Cardiac muscle cell (in vitro differentiated cells and primary cell): Measurements from ENCODE around the gene SH3PXD2A. TPM values are rescaled to one million over a fixed set of nuclear protein-coding genes. Genes with fewer than 3 reads are reported as not detected.
A peak's percentile ranks its signal among the peaks of the same experiment; 100 is the strongest.

Experiments used
- DNase-seq, 2 donors: peaks; one replicate each; pipeline versions ENCODE4 v3.0.0 to v3.0.0-alpha.2; 2010 to 2017; ENCODE audit warnings: low read depth in 1 of 2, low spot score in 1 of 2
- H3K27ac ChIP-seq: fragments of 200-600 bp; sonication (generic); 2 replicates; pipeline ENCODE4 v1.5.1; 2016
- H3K27me3 ChIP-seq: fragments of 200-600 bp; sonication (generic); 2 replicates; pipeline ENCODE4 v1.6.0; 2016; ENCODE audit warnings: control low read depth
- H3K36me3 ChIP-seq: fragments of 200-600 bp; sonication (generic); 2 replicates; pipeline ENCODE4 v1.5.1; 2016; ENCODE audit warnings: control low read depth
- H3K4me1 ChIP-seq: fragments of 200-600 bp; sonication (generic); 2 replicates; pipeline ENCODE4 v1.8.1; 2017; ENCODE audit warnings: low read depth, mild to moderate bottlenecking, mixed run types
- H3K4me3 ChIP-seq: fragments of 200-600 bp; sonication (generic); 2 replicates; pipeline ENCODE4 v1.5.1; 2016; ENCODE audit warnings: mild to moderate bottlenecking
- H3K9me3 ChIP-seq: fragments of 200-600 bp; sonication (generic); 2 replicates; pipeline ENCODE4 v1.5.1; 2017; ENCODE audit warnings: low read depth, mild to moderate bottlenecking, control low read depth
- CTCF ChIP-seq: IDR thresholded peaks from 2 replicates; pipeline ENCODE4 v1.5.1; 2012; ENCODE audit warnings: low read depth, mild to moderate bottlenecking, low read length
- polyA plus RNA-seq: library from polyadenylated mRNA; unstranded; fragments of >200 nt; fragmentation: Nextera tagmentation; extraction: Ambion mirVana; gene quantifications from 2 replicates; pipeline ENCODE4 v1.2.1, GENCODE V29; 2016
- total RNA-seq: library from RNA; depleted of rRNA; stranded (reverse); fragments of >200 nt; gene quantifications from 2 replicates; pipeline ENCODE4 v1.2.3, GENCODE V29; 2016

SH3PXD2A gene
- total and polyA plus RNA-seq, 2 experiments from 2014 or later, result 32.2 to 75.9 TPM

GRCh38 chr10:103717341-103718246 lies 137.8 kb downstream of the SH3PXD2A start:
- Histone ChIP-seq H3K27ac (no peak overlapping the region), H3K9me3 (no peaks in the 10 kb centered on the region), H3K4me3 (no peak overlapping the region), H3K36me3 (peaks cover 5% of the 10 kb centered on the region), H3K4me1 (peaks cover 12% of the 10 kb centered on the region), H3K27me3 (no peaks in the 10 kb centered on the region)
- DNase-seq, result no peak
- TF ChIP-seq CTCF, result no peak

GRCh38 chr10:103716206-103717160 lies 138.9 kb downstream of the SH3PXD2A start:
- Histone ChIP-seq H3K27me3 (no peaks in the 10 kb centered on the region), H3K4me1 (peaks cover 8% of the 10 kb centered on the region), H3K36me3 (peaks cover 5% of the 10 kb centered on the region), H3K27ac (peak overlapping the region; percentile 16), H3K4me3 (no peak overlapping the region), H3K9me3 (no peaks in the 10 kb centered on the region)
- peak in 1 of 2 donors; percentile 29 for DNase-seq
- TF ChIP-seq CTCF, result no peak

GRCh38 chr10:103715430-103715829 lies 139.9 kb downstream of the SH3PXD2A start:
- H3K4me1 ChIP-seq, result no peaks in the 10 kb centered on the region
- no peak for TF ChIP-seq CTCF
- H3K36me3 ChIP-seq, result peaks cover 5% of the 10 kb centered on the region
- no peaks in the 10 kb centered on the region for H3K27me3 ChIP-seq
- no peak overlapping the region for H3K4me3 ChIP-seq
- peak overlapping the region; percentile 16 for H3K27ac ChIP-seq
- DNase-seq, result peak in 1 of 2 donors; percentile 47
- no peaks in the 10 kb centered on the region for H3K9me3 ChIP-seq

- H3K4me1 ChIP-seq, result no peaks in the 10 kb centered on the region
- peak overlapping the region; percentile 29 for H3K27ac ChIP-seq
These were observed 141.0 kb downstream of the SH3PXD2A start for GRCh38 chr10:103714232-103714891.

More at GRCh38 chr10:103714232-103714891, 141.0 kb downstream of the SH3PXD2A start:
- DNase-seq, result no peak
- TF ChIP-seq CTCF, result no peak
- Histone ChIP-seq H3K4me3 (no peak overlapping the region), H3K9me3 (no peaks in the 10 kb centered on the region), H3K36me3 (peaks cover 5% of the 10 kb centered on the region), H3K27me3 (no peaks in the 10 kb centered on the region)
